ENCODE results near the gene ADAMTS13. TPM values are rescaled to one million over a fixed set of nuclear protein-coding genes. Genes with fewer than 3 reads are reported as not detected.

ADAMTS13 gene
- total and polyA plus RNA-seq, 12 donors = 1.5 to 17.8 (median 3.5) TPM

- TF ChIP-seq CTCF (IDR thresholded peaks at IDR 0.05) = no peak
- Histone ChIP-seq H3K4me3 (no peak overlapping the region), H3K27ac (no peak overlapping the region), H3K27me3 (no peaks in the 10 kb centered on the region), H3K4me1 (peaks cover 0 to under 1% (median 0%) of the 10 kb centered on the region in 9 donors), H3K36me3 (no peaks in the 10 kb centered on the region), H3K9me3 (no peaks in the 10 kb centered on the region)
- ATAC-seq (no peak), DNase-seq (no peak)
- intact Hi-C loops (cut with DNase I) = no loop called here
- 40 to 56% methylated on average over 11 of the region's 11 CpGs for WGBS, 2 donors
Measured at GRCh38 chr9:133453651-133454050, 31.5 kb downstream of the ADAMTS13 start.

- H3K4me3 ChIP-seq = no peak overlapping the region
- intact Hi-C loops (cut with DNase I) = no loop called here
- H3K27me3 ChIP-seq = no peaks in the 10 kb centered on the region
- peaks cover 0 to 7% (median 6%) of the 10 kb centered on the region in 9 donors for H3K4me1 ChIP-seq
- 85 to 87% methylated on average over 19 of the region's 19 CpGs for WGBS, 2 donors
- no peak for TF ChIP-seq CTCF (IDR thresholded peaks at IDR 0.05)
- no peak overlapping the region for H3K27ac ChIP-seq
- ATAC-seq = no peak
- no peaks in the 10 kb centered on the region for H3K36me3 ChIP-seq
- no peaks in the 10 kb centered on the region for H3K9me3 ChIP-seq
- no peak for DNase-seq
Measured at GRCh38 chr9:133454325-133454724, 32.2 kb downstream of the ADAMTS13 start.

- H3K9me3 ChIP-seq = no peaks in the 10 kb centered on the region
- WGBS, 2 donors = 92% methylated on average over 20 of the region's 20 CpGs
- no peak for TF ChIP-seq CTCF (IDR thresholded peaks at IDR 0.05)
- no peak for ATAC-seq
- no peak overlapping the region for H3K4me3 ChIP-seq
- H3K36me3 ChIP-seq = no peaks in the 10 kb centered on the region
- H3K27me3 ChIP-seq = no peaks in the 10 kb centered on the region
- peaks cover 0 to 8% (median 6%) of the 10 kb centered on the region in 9 donors for H3K4me1 ChIP-seq
- no peak for DNase-seq
- intact Hi-C loops (cut with DNase I) = loop anchor here in 2 of 10 donors (5.0 kb wide), 2 partner anchors 38 to 108 kb away; partner anchors contain the start of genes MED22 (in 1 of the 2), REXO4 (in 1 of the 2) and RPL7A (in 1 of the 2)
- H3K27ac ChIP-seq = no peak overlapping the region
Measured at GRCh38 chr9:133454943-133455673, 32.9 kb downstream of the ADAMTS13 start.

GRCh38 chr9:133455936-133456335 is 33.8 kb downstream of the ADAMTS13 start:
- Histone ChIP-seq H3K27me3 (no peaks in the 10 kb centered on the region), H3K27ac (no peak overlapping the region), H3K36me3 (no peaks in the 10 kb centered on the region), H3K9me3 (no peaks in the 10 kb centered on the region), H3K4me3 (no peak overlapping the region), H3K4me1 (peaks cover 4 to 16% (median 14%) of the 10 kb centered on the region in 9 donors)
- no peak for TF ChIP-seq CTCF (IDR thresholded peaks at IDR 0.05)
- DNase-seq = no peak
- intact Hi-C loops (cut with DNase I) = loop anchor here in 2 of 10 donors (5.0 kb wide), 2 partner anchors 39 to 109 kb away; partner anchors contain the start of genes MED22 (in 1 of the 2), REXO4 (in 1 of the 2) and RPL7A (in 1 of the 2)
- WGBS, 2 donors = 93 to 96% methylated on average over 11 of the region's 11 CpGs
- ATAC-seq = no peak
